ENCODE results near the gene VWF. TPM values are rescaled to one million over a fixed set of nuclear protein-coding genes. Genes with fewer than 3 reads are reported as not detected.

The VWF gene
- total RNA-seq, 2 donors from 2014 or later = 189 to 331 TPM

- TF ChIP-seq, protein P1, sequence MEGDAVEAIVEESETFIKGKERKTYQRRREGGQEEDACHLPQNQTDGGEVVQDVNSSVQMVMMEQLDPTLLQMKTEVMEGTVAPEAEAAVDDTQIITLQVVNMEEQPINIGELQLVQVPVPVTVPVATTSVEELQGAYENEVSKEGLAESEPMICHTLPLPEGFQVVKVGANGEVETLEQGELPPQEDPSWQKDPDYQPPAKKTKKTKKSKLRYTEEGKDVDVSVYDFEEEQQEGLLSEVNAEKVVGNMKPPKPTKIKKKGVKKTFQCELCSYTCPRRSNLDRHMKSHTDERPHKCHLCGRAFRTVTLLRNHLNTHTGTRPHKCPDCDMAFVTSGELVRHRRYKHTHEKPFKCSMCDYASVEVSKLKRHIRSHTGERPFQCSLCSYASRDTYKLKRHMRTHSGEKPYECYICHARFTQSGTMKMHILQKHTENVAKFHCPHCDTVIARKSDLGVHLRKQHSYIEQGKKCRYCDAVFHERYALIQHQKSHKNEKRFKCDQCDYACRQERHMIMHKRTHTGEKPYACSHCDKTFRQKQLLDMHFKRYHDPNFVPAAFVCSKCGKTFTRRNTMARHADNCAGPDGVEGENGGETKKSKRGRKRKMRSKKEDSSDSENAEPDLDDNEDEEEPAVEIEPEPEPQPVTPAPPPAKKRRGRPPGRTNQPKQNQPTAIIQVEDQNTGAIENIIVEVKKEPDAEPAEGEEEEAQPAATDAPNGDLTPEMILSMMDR (IDR thresholded peaks at IDR 0.05) = no peak
- DNase-seq (ENCODE audit: low spot score) = no peak
- peaks cover 0 to 13% of the 10 kb centered on the region in 2 donors for H3K4me1 ChIP-seq
- no peaks in the 10 kb centered on the region for H3K9me3 ChIP-seq
- no peaks in the 10 kb centered on the region for H3K27me3 ChIP-seq
- no peaks in the 10 kb centered on the region for H3K36me3 ChIP-seq
- H3K27ac ChIP-seq = no peak overlapping the region
- H3K4me3 ChIP-seq = no peak overlapping the region
Measured at GRCh38 chr12:5941907-5942306, 182.6 kb downstream of the VWF start.

GRCh38 chr12:5927732-5928516 lies 196.5 kb downstream of the VWF start:
- H3K9me3 ChIP-seq = no peaks in the 10 kb centered on the region
- no peak overlapping the region for H3K27ac ChIP-seq
- no peaks in the 10 kb centered on the region for H3K36me3 ChIP-seq
- DNase-seq (ENCODE audit: low spot score) = peak; percentile 23
- no peak overlapping the region for H3K4me3 ChIP-seq
- TF ChIP-seq, protein P1 (IDR thresholded peaks at IDR 0.05) = no peak
- H3K4me1 ChIP-seq = no peaks in the 10 kb centered on the region
- no peaks in the 10 kb centered on the region for H3K27me3 ChIP-seq

GRCh38 chr12:5925646-5926045 lies 198.8 kb downstream of the VWF start:
- no peaks in the 10 kb centered on the region for H3K4me1 ChIP-seq
- no peaks in the 10 kb centered on the region for H3K9me3 ChIP-seq
- TF ChIP-seq, protein P1 (IDR thresholded peaks at IDR 0.05) = no peak
- peak; percentile 47 for DNase-seq (ENCODE audit: low spot score)
- H3K27ac ChIP-seq = no peak overlapping the region
- H3K36me3 ChIP-seq = no peaks in the 10 kb centered on the region
- no peak overlapping the region for H3K4me3 ChIP-seq
- no peaks in the 10 kb centered on the region for H3K27me3 ChIP-seq

- H3K9me3 ChIP-seq = no peaks in the 10 kb centered on the region
- H3K36me3 ChIP-seq = no peaks in the 10 kb centered on the region
- no peaks in the 10 kb centered on the region for H3K4me1 ChIP-seq
- peak; percentile 30 for DNase-seq (ENCODE audit: low spot score)
- no peaks in the 10 kb centered on the region for H3K27me3 ChIP-seq
- H3K4me3 ChIP-seq = no peak overlapping the region
- TF ChIP-seq, protein P1 (IDR thresholded peaks at IDR 0.05) = no peak
- no peak overlapping the region for H3K27ac ChIP-seq
Measured at GRCh38 chr12:5924342-5924741, 200.1 kb downstream of the VWF start.

- H3K27me3 ChIP-seq = no peaks in the 10 kb centered on the region
- no peak overlapping the region for H3K27ac ChIP-seq
- H3K4me1 ChIP-seq = no peaks in the 10 kb centered on the region
- H3K9me3 ChIP-seq = no peaks in the 10 kb centered on the region
- no peak overlapping the region for H3K4me3 ChIP-seq
- no peaks in the 10 kb centered on the region for H3K36me3 ChIP-seq
- peak; percentile 34 for DNase-seq (ENCODE audit: low spot score)
- TF ChIP-seq, protein P1 (IDR thresholded peaks at IDR 0.05) = no peak
Measured at GRCh38 chr12:5923751-5924150, 200.7 kb downstream of the VWF start.
